Measurements from ENCODE around the gene MRPL38.

MRPL38 gene

DNA sequence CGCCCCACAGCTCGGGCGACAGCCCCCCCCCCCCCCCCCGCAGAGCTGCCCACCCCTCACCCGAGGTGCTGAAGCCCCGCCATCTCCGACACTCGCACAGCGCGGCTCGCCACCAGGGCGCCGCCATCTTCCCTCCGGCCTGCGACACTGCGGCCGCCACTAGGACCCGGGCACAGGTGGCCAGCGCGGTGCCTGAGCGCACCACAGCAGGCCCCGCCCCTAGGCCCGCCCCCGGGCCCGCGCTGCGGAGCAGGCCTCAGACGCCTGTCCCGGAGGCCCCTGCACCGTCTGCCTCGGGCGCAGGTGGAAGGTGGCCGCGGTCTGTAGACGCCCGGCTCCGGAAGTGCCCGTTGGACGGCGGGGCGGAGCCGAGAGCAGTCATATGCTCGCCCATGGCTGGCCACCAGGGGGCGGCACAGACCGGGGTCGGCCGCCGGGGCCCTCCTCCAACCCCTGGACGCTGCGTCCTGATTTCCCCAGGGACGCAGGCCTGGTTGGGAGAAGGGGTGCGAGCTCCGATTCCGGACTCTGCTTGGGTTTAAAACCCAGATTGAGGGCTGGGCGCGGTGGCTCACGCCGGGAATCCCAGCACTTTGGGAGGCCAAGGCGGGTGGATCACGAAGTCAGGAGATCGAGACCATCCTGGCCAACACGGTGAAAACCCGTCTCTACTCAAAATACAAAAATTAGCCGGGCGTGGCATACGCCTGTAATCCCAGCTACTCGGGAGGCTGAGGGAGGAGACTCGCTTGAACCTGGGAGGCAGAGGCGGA lies at the start of gene MRPL38:
TSS of gene MRPL38 (minus strand) at position 136 of the 773 bp plus-strand sequence. CDS start at position 127, 9 bp downstream.
- peak; percentile 95 for DNase-seq

DNA sequence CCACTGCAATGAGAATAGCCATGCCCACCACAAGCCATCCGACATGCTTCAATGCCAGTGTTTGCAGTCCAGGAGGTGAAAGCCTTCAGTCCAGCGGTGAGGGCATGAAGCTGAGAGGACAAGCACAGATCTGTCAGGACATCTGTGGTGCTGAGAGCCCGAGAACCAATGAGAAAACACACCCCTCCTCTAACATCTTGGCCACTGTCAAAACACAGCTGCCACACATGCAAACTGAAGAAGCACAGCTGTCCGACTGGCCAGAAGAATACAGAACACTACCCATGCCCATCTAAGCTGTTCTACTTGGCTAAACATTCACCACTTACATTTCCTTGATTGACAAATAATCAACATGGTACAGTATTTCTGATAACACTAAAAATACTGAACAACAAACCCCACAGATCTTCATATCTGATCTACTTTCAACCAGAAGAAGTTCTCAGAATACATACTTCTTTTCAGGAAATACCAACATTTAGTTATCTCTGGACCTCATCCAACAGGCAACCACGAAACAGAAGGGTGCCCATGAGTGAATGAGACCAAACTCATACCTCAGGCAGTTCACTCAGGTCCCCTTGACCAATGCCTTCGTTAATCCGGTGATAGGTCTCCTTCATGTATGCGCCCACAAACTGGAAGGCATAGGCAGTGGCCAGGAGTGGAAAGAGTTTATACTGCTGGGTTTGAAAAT lies 46.3 kb upstream of the MRPL38 start:
- no peak for DNase-seq

DNA sequence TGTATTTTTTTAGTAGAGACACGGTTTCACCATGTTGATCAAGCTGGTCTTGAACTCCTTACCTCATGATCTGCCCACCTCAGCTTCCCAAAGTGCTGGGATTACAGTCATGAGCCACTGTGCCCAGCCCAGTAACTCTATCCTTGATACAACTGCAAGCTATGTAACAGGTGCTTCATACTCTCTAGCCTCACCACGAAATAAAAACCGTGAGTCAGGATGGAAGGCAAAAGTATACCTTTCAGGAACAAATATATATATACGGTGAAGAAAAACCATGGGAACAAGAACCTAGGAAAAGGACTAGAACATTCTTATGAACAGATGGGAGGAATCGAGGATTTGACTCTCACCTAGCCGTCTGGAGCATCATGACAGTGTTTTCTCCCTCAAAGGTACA lies 45.7 kb upstream of the MRPL38 start:
- no peak for DNase-seq

DNA sequence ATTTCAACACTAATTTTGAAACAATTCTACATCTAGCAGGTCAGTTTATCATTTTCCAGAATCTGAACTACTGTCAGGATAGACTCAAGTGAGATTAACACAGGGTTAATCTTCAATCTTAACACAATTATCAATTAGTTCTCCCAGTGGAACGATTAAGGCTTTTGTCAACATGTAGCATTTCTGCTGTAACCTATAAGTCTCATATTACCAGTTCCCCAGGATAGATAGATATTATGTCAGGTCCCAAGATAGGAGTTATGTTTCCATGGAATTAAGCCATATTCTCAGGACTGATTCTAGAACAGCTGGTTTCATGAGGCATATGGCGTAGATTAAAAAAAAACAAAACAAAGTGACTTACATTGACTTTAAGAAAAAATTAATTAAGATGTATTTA lies 40.5 kb upstream of the MRPL38 start:
- no peak for DNase-seq

DNA sequence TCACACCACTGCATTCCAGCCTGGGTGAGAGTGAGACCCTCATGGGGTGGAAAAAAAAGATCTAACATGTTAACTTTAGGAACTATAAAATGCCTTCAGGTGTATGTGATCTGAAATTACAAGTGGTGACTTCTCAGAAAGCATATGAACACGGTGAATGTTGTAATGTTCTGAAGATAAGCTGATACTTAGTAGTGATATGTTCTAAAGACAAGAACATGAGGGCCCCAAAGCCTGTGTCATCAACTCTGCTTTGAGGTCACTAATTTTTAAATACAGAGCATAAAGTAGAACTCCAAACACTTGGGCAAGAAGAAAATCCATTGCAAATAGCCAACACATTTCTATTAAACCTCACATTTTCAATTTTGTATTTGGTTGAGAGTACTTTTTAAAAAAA lies 38.8 kb upstream of the MRPL38 start:
- no peak for DNase-seq

DNA sequence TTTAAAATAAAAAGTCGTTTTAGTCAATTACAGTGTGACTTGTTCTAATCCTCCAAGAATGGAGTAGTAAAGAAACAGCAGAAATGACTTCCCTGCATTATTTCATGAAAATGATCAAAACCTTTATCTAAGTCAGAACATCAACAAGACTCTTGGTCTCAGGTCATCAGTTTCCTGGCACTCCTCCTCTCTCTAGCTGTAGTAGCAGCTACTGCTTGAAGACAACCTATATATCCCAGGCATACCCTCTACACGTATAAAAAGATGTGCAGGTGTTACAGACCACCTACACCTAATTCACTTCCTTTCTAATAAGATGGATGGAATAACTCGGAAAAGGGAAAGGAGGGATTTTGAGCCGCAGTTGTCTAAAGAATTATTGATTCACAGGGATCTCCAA lies 37.8 kb upstream of the MRPL38 start:
- DNase-seq: no peak

DNA sequence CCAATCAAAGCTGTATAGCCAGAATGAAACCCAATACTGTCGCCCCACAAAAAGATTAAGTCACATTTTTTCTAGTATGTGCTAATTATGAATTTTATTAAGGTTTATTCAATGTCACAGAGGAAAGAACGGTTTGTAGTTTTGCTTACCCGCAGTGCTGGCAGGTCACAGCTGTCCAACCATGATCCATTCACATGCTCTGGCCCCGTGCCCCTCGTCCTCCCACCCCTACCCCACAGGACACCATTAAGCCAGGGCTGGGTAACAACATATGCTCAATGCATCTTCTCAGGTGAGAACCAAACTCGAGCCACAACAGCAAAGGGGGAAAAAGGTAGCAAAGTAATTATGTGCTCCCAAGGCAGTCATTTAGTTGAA lies 36.7 kb upstream of the MRPL38 start:
- DNase-seq: no peak

DNA sequence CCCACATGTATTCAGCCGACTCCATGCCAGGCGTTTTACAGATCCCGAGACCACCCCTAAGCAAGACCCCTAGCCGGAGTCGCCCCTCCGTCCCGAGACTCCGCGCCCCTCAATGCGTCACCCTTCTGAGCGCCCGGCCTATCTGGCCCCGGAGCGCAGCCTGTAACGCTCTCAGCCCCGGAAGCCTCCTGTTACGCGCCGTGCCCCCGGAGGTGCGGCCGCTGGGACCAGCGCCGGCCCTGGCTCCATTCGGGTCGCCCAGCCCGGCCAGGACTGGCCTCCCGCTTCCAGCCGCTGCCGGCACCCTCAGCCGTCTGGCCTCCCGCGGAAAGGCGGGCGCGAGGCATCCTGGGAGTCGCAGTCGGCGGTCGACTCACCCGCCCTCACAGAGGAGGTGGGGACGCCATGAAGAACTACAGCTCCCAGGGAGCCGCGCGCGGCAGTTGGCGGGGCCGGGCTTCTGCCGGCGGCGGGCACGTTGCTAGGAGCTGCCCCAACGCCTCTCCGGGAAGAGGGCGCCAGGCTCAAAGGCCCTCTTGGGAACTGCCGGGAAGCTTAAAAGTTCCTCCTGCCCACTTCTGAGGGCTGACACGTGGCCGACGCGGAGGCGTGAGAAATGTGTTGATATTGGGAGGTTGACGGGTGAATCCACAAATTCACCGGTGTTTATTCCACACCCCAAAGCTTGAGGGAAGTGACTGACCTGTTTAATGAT lies 36.2 kb upstream of the MRPL38 start, which contains the start of gene FBF1:
TSS of gene FBF1 (minus strand) at position 316 of the 715 bp plus-strand sequence. CDS start 2,893 bp downstream, outside the sequence.
- peak; percentile 87 for DNase-seq

DNA sequence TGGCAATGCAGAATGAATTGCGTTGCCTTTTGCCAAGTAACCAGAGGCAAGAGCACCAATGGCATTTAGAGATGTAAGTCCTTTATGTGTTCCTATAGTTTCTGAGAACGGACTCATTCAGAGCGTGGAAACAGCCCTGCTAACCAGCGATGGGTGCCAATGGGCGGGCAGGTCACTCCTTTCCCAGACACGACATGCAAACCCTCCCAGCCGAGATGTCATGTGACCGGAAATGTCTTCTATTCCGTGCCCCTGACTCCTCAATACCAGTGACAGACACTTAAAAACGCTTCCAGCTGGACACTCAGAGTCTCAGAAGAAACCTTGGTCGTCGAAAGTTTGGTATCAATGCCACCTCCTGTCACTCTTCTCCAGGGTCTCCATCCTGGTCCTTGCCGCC lies 33.0 kb upstream of the MRPL38 start:
- DNase-seq: no peak

DNA sequence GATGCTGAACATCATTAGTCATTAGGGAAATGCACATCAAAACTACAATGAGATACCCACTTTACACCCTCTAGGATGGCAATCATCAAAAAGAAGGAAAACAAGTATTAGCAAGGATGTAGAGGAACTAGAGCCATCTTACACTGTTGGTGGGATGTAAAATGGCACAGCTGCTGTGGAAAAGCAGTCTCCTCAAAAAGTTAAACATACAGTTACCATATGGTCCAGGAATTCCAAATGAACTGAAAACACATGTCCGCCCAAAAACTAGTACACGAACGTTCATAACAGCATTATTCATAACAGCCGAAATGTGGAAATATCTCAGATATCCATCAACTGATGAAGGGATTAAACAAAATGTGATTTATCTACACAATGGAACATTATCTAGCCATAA lies 29.1 kb upstream of the MRPL38 start:
- no peak for DNase-seq

DNA sequence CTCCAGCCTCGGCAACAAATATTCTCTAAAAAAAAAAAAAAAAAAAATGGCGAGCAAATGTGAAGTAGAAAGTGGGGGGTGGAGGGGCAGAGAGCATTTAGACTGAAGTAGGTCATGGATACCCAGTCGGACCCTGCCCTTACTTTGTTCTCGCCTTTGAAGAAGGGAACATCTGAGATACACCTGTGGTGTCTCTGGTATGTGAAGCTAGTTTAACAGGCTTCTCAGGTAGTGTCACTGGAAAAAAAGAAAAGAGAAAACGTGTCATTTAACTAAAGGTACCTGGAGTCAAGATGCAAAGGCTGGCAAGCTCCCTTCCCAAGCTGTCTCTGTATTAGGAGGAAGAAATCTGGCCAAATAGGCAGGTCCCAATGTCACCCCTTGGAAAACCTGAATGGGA lies 28.2 kb upstream of the MRPL38 start:
- no peak for DNase-seq

DNA sequence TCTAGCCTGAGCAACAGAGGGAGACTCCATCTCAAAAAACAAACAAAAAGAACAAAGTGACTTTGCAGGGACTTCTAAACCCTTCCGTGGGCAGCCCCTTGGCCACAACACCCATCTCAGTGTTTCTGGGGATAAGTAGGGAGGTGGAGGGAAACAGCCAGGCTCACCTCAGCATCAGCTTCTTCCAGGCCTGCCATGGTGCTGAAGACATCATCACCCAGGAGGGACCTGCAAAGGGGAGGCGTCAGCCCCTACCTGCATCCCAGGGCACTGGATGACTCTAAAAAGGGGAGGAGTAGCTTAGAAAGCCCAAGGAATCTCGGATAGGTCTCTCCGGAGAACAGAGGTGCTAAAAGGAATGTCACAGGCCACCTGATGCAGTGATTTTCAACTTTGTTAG lies 26.4 kb upstream of the MRPL38 start:
- DNase-seq: no peak

DNA sequence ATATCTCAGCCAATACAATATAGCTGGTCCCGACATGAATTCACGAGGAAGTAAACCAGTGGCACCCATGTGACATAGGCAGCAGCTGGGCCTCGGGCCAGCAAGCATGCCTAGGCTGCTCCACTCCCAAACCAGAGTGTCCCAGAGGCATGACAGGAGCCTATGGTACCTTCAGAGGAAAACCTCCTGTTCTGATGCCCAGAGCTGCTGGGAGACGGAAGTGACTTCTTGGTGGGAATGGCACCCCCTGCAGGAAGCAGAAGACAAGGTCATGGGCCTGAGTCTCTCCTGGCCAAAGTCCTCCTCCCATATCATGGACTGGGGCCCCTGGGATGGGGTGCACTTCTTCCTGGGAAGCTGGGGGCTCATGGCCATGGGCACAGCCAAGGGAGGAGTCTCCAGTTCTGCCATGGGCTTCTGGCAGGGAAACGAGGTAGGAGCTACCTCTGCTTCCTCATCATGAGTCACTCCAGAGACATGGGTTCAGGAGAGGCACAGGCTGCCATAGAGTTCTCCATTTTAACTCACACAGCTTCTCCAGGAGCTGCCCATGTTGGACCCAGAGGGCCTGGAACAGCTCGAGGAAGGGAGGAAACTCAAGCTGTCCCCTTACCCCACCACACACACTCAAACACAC lies 22.7 kb upstream of the MRPL38 start:
- peak; percentile 9 for DNase-seq

DNA sequence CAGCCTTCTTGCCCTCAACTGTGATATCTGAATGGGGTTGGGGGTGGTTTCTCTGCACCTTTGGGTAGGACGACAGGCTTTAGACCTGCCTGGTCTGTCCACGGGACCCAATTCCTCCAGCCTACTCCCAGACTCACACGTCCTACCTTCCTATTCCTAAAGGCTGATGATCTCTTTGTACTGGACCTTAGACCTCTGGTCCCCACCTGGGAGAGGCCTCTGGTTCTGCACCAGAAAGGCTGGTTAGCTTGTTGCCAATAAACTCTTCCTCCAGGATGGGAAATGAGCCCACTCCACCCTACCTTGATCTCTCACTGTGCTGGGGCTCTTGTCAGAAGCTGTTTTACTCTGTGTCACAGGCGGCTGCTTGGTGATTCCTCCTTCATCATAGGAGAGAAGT lies 21.8 kb upstream of the MRPL38 start:
- DNase-seq: no peak

DNA sequence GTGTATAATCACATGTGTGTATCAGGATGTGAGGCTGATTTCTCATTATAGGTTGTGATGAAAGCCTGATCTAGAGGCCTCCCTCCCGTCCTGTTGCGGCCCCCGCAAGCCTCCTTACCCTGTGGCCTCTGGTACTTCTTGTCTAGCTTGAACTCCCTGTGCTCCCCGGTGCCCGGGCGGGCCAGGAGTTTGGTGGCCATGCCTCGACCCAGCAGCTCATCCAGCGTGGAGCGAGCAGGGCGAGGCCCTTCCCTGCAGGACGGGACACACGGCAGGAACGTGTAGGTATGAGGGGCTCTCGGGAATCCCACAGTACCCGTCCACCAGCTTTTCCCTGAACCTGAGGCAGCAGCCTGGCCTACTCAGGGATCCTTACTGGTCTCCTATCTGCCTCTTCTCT lies 21.2 kb upstream of the MRPL38 start:
- no peak for DNase-seq

DNA sequence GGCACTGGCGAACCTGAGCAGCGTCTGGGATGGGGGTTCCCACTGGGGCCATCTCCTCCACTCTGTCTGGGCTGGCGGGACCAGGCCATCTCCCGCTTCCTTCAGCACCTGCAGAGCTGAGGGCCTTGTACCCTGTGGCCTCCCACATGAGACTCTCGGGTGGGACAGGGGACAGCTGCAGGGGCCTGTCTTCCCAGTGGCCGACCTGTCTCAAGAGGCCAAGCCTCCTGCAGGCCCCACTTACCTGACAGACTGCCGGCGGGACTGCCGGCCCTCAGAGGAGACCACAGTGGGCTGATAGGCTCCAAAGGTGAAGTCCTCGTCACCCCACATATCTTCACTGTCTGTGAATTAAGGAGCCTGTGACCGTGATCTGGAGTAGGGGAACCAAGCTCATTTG lies 20.4 kb upstream of the MRPL38 start:
- no peak for DNase-seq

DNA sequence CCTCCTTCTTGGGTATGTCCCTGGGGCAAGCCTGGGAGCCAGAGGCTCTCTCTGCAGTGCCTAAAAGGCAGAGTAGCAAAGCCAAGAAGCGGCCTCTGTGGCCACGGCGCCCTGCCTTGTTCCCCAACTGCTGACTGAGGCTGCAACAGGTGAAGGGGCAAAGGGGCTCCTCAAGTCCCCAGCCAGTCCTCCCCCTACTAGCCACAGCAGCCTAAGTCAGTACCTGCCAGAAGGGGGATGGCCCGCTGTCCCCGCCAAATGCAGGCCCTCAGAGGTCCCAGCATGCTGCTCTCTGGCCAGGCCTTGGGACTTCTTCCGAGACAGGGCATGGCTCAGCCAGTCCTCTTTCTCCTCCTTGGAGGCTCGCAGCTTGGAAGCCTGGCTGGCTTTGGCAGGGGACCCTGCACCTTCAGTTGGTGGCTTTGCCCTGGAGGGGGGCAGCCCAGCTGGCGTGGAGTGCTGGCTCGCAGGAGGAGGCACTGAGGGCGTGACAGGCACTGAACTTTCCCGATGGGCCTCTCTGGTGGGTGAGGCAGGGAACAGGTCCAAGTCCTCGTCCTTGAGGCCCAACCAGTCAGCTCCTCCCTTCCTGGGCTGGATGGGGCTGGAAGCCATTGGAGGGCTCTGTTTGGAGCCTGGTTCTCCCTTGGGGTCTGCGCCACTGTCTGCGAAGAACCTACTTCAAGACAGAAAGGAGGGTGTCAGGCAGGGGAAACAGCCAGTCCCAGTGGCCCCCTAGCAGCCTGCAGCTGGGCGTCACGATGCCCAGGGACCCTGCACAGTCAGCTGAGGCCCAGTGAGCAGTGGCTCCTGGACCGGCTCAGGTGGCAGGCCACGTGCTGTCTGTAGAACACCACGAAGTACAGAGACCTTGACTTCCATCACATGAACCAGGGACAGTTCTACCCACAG lies 18.5 kb upstream of the MRPL38 start:
- no peak for DNase-seq

DNA sequence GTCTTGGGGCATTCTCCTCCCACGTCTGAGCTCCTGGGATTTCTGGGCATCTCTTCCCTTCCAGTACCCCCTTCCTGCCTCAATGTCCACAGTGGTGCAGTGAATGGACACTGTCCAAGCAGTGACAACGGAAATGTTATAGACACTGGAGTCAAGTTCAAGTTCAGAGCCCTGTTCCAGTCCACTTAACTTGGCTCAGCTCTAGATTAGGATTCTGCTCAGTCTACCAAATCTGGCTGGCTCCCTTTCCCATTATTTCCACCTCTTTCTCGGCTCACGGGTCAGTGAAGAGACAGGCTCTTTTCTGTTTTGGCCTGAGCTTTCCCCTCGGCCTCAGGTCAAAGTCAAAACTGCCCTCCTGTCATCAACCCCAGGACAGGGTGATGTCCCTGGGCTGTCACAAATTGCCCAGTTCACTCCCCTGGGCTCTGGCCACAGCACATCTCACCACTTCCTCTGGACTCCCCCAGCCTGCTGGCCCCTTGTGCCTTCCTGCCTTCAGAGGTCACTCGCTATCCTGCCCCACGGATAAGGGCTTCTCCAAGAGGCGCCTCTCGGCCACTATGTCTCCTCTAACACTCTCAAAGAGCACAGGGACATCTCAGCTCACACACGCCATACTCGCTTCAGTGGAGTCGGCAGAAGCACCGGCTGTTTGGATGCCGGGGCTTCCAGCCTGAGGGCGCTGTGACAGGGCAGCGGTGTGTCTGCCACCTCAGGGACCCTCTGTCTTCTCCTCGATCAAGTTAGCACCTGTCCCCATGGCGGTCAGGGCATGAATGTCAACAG lies 17.7 kb upstream of the MRPL38 start:
- no peak for DNase-seq

DNA sequence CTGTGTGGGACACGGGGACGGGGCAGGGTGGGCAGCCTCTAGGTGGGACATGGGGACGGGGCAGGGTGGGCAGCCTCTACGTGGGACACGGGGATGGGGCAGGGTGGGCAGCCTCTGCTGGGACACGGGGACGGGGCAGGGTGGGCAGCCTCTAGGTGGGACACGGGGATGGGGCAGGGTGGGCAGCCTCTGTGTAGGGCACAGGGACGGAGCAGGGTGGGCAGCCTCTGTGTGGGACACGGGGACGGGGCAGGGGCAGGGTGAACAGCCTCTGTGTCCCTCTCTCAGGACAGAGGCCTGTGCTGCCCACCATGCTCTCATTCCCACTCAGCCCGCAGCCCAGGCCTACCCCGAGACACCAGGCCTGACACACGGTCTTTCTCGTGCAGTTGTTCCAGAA lies 16.9 kb upstream of the MRPL38 start:
- DNase-seq: no peak

DNA sequence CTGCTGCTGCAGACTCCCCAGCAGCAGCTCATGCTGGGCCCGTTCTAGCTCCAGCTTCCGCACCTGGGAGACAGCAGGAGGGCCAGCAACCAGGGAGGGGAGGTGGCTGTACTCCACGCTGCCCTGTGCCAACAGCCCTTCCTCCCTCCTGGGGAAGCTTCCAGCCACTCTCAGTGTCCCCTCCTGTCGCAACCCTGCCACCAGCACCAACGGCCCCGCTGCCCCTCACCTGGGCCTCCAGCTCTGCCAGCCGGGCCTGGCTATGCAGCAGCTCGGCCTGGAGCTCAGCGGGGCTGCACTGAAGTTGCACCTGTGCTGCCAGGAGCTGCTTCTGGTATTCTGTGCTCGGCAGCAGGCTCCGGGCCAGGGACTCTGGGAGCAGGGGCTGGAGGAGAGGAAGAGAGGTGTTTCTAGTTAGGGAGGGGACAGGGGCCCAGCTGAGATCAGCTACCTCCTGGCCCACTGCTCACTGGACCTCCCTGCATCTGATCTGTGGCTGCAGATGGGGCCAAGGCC lies 15.4 kb upstream of the MRPL38 start:
- no peak for DNase-seq

DNA sequence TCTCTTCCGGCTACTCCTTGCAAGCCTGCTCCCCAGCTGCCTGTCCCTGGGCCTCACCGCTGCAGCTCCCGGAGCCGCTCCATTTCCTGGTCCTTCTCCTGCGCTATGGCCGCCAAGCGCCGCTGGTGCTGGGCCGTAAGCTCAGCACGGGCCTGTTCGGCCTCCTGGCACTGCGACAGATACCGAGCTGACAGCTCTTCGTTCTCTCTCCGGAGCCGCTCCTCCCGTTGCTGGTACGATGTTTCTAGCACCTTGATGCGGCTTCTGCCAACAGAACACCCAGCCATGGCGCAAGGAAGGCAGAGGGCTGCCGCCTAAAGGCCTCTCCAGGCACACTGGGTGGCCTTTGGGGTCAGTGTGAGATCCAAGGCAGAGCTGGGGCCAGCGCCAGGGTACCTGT lies 14.9 kb upstream of the MRPL38 start:
- DNase-seq: no peak
